SK-N-SH treated with all-trans-retinoic acid at 6 μM for 48 hours (cell line): ENCODE results near the gene TDO2.

Experiments used
- BACH2 ChIP-seq: fragments of 250-450 bp; sonication (Bioruptor Pico); IDR thresholded peaks from 2 replicates; pipeline ENCODE4 v1.9.0; 2021; ENCODE audit warnings: mild to moderate bottlenecking, borderline replicate concordance
- ESRRG ChIP-seq: fragments of 250-450 bp; sonication (Bioruptor Pico); IDR thresholded peaks from 2 replicates; pipeline ENCODE4 v1.6.1; 2021; ENCODE audit warnings: mild to moderate bottlenecking
- ISL1 ChIP-seq: fragments of 250-450 bp; sonication (Bioruptor Pico); IDR thresholded peaks from 2 replicates; pipeline ENCODE4 v2.1.2; 2022; ENCODE audit warnings: mild to moderate bottlenecking, moderate library complexity
- RARB ChIP-seq: fragments of 250-450 bp; sonication (Bioruptor Pico); IDR thresholded peaks from 2 replicates; pipeline ENCODE4 v1.8.0; 2021; ENCODE audit warnings: mild to moderate bottlenecking, moderate library complexity
- ZC3H10 ChIP-seq: fragments of 250-450 bp; sonication (Bioruptor Pico); IDR thresholded peaks from 2 replicates; pipeline ENCODE4 v1.5.1; 2021; ENCODE audit warnings: mild to moderate bottlenecking, moderate library complexity
- ZFP30 ChIP-seq: fragments of 450-650 bp; formaldehyde crosslinking; IDR thresholded peaks from 2 replicates; pipeline ENCODE4 v1.5.0; 2022; ENCODE audit warnings: mild to moderate bottlenecking, moderate library complexity
- ZNF565 ChIP-seq: fragments of 450-650 bp; formaldehyde crosslinking; conservative IDR thresholded peaks from 2 replicates; pipeline ENCODE4 v1.5.0; 2020; ENCODE audit warnings: low read depth, mild to moderate bottlenecking, moderate library complexity
- TF ChIP-seq, protein P1 (sequence below): fragments of 250-450 bp; sonication (Bioruptor Pico); IDR thresholded peaks from 2 replicates; pipeline ENCODE4 v1.8.0; 2020; ENCODE audit warnings: mild to moderate bottlenecking, moderate library complexity, borderline replicate concordance

DNA sequence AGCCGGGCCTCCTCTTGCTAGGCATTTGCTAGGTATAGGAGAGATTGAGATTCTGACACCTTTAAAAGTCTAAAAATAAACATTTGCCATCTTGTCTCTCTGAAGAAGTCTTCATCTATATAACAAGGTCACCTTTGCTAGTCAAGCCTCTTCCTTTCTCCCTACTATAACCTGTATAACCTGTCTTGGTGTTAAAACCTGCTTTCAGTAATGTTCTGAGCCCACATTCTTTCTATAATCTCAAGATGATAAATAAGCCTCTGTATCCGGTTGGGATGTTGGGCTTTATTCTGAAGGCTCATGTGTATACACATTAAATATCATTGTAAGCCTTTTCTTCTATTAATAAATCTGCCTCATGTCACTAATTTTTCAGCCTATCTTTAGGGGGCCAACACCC lies 47.6 kb upstream of the TDO2 start:
- TF ChIP-seq, protein P1, sequence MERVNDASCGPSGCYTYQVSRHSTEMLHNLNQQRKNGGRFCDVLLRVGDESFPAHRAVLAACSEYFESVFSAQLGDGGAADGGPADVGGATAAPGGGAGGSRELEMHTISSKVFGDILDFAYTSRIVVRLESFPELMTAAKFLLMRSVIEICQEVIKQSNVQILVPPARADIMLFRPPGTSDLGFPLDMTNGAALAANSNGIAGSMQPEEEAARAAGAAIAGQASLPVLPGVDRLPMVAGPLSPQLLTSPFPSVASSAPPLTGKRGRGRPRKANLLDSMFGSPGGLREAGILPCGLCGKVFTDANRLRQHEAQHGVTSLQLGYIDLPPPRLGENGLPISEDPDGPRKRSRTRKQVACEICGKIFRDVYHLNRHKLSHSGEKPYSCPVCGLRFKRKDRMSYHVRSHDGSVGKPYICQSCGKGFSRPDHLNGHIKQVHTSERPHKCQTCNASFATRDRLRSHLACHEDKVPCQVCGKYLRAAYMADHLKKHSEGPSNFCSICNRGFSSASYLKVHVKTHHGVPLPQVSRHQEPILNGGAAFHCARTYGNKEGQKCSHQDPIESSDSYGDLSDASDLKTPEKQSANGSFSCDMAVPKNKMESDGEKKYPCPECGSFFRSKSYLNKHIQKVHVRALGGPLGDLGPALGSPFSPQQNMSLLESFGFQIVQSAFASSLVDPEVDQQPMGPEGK (CRISPR knock-in tag): no peak
- TF ChIP-seq BACH2 (CRISPR knock-in tag): no peak
- no peak for TF ChIP-seq ESRRG
- no peak for TF ChIP-seq ZFP30 (CRISPR knock-in tag)
- no peak for TF ChIP-seq ZNF565 (CRISPR knock-in tag)
- TF ChIP-seq ISL1 (CRISPR knock-in tag): no peak
- TF ChIP-seq RARB: no peak
- TF ChIP-seq ZC3H10 (CRISPR knock-in tag): no peak
